ENCODE measurements around the gene PBX1. TPM values are rescaled to one million over a fixed set of nuclear protein-coding genes. Genes with fewer than 3 reads are reported as not detected.

The PBX1 gene
- total and polyA plus RNA-seq, 4 donors: 81.7 to 118 (median 98.2) TPM

- H3K27ac ChIP-seq (ENCODE audit: low read depth, low read length): no peak overlapping the region
- H3K4me1 ChIP-seq (ENCODE audit: control insufficient read depth, insufficient read depth, low read length): no peaks in the 10 kb centered on the region
- no peaks in the 10 kb centered on the region for H3K27me3 ChIP-seq (ENCODE audit: control insufficient read depth, insufficient read depth, low read length)
- 75% methylated on average over 1 of the region's 1 CpG for WGBS (ENCODE audit: insufficient coverage)
- DNase-seq (ENCODE audit: low read depth in 4 of 6, low spot score in 6 of 6): no peak
- H3K4me3 ChIP-seq (ENCODE audit: low read depth, low read length): no peak overlapping the region
- H3K9me3 ChIP-seq (ENCODE audit: control insufficient read depth, insufficient read depth, low read length): no peaks in the 10 kb centered on the region
- no peaks in the 10 kb centered on the region for H3K36me3 ChIP-seq (ENCODE audit: control insufficient read depth, insufficient read depth, low read length)
These were observed 254.8 kb downstream of the PBX1 start for GRCh38 chr1:164813776-164814175.

- Histone ChIP-seq H3K36me3 (ENCODE audit: control insufficient read depth, insufficient read depth, low read length) (peaks cover 8% of the 10 kb centered on the region), H3K9me3 (ENCODE audit: control insufficient read depth, insufficient read depth, low read length) (no peaks in the 10 kb centered on the region), H3K27me3 (ENCODE audit: control insufficient read depth, insufficient read depth, low read length) (no peaks in the 10 kb centered on the region), H3K27ac (ENCODE audit: low read depth, low read length) (no peak overlapping the region), H3K4me3 (ENCODE audit: low read depth, low read length) (no peak overlapping the region), H3K4me1 (ENCODE audit: control insufficient read depth, insufficient read depth, low read length) (no peaks in the 10 kb centered on the region)
- 100% methylated on average over 8 of the region's 9 CpGs for WGBS (ENCODE audit: insufficient coverage)
- DNase-seq (ENCODE audit: low read depth in 4 of 6, low spot score in 6 of 6): no peak
These were observed 262.7 kb downstream of the PBX1 start for GRCh38 chr1:164821648-164822047.

GRCh38 chr1:164823486-164824279 lies 264.7 kb downstream of the PBX1 start:
- no peaks in the 10 kb centered on the region for H3K9me3 ChIP-seq (ENCODE audit: control insufficient read depth, insufficient read depth, low read length)
- no peaks in the 10 kb centered on the region for H3K4me1 ChIP-seq (ENCODE audit: control insufficient read depth, insufficient read depth, low read length)
- no peak overlapping the region for H3K27ac ChIP-seq (ENCODE audit: low read depth, low read length)
- 41% methylated on average over 3 of the region's 5 CpGs for WGBS (ENCODE audit: insufficient coverage)
- H3K4me3 ChIP-seq (ENCODE audit: low read depth, low read length): no peak overlapping the region
- no peaks in the 10 kb centered on the region for H3K27me3 ChIP-seq (ENCODE audit: control insufficient read depth, insufficient read depth, low read length)
- peak in 1 of 6 donors; percentile 45 for DNase-seq (ENCODE audit: low read depth in 4 of 6, low spot score in 6 of 6)
- peaks cover 8% of the 10 kb centered on the region for H3K36me3 ChIP-seq (ENCODE audit: control insufficient read depth, insufficient read depth, low read length)

- no peaks in the 10 kb centered on the region for H3K4me1 ChIP-seq (ENCODE audit: control insufficient read depth, insufficient read depth, low read length)
- H3K27me3 ChIP-seq (ENCODE audit: control insufficient read depth, insufficient read depth, low read length): no peaks in the 10 kb centered on the region
- no peak overlapping the region for H3K27ac ChIP-seq (ENCODE audit: low read depth, low read length)
- no peak for DNase-seq (ENCODE audit: low read depth in 4 of 6, low spot score in 6 of 6)
- peaks cover 8% of the 10 kb centered on the region for H3K36me3 ChIP-seq (ENCODE audit: control insufficient read depth, insufficient read depth, low read length)
- no peaks in the 10 kb centered on the region for H3K9me3 ChIP-seq (ENCODE audit: control insufficient read depth, insufficient read depth, low read length)
- H3K4me3 ChIP-seq (ENCODE audit: low read depth, low read length): no peak overlapping the region
These were observed 265.6 kb downstream of the PBX1 start for GRCh38 chr1:164824542-164824941.

GRCh38 chr1:164830628-164831027 lies 271.6 kb downstream of the PBX1 start:
- H3K27ac ChIP-seq (ENCODE audit: low read depth, low read length): no peak overlapping the region
- no peak overlapping the region for H3K4me3 ChIP-seq (ENCODE audit: low read depth, low read length)
- H3K9me3 ChIP-seq (ENCODE audit: control insufficient read depth, insufficient read depth, low read length): no peaks in the 10 kb centered on the region
- no peaks in the 10 kb centered on the region for H3K27me3 ChIP-seq (ENCODE audit: control insufficient read depth, insufficient read depth, low read length)
- peak in 1 of 6 donors; percentile 76 for DNase-seq (ENCODE audit: low read depth in 4 of 6, low spot score in 6 of 6)
- no peaks in the 10 kb centered on the region for H3K36me3 ChIP-seq (ENCODE audit: control insufficient read depth, insufficient read depth, low read length)
- WGBS (ENCODE audit: insufficient coverage): 75% methylated on average over 2 of the region's 4 CpGs
- H3K4me1 ChIP-seq (ENCODE audit: control insufficient read depth, insufficient read depth, low read length): no peaks in the 10 kb centered on the region

GRCh38 chr1:164834641-164835040 lies 275.7 kb downstream of the PBX1 start:
- Histone ChIP-seq H3K36me3 (ENCODE audit: control insufficient read depth, insufficient read depth, low read length) (no peaks in the 10 kb centered on the region), H3K27ac (ENCODE audit: low read depth, low read length) (no peak overlapping the region), H3K27me3 (ENCODE audit: control insufficient read depth, insufficient read depth, low read length) (no peaks in the 10 kb centered on the region), H3K4me1 (ENCODE audit: control insufficient read depth, insufficient read depth, low read length) (no peaks in the 10 kb centered on the region), H3K4me3 (ENCODE audit: low read depth, low read length) (no peak overlapping the region), H3K9me3 (ENCODE audit: control insufficient read depth, insufficient read depth, low read length) (no peaks in the 10 kb centered on the region)
- WGBS (ENCODE audit: insufficient coverage): no CpG with 5 or more reads among the region's 1 CpG
- no peak for DNase-seq (ENCODE audit: low read depth in 4 of 6, low spot score in 6 of 6)

- no peak overlapping the region for H3K4me3 ChIP-seq (ENCODE audit: low read depth, low read length)
- peak in 2 of 6 donors; percentile 58 to 74 for DNase-seq (ENCODE audit: low read depth in 4 of 6, low spot score in 6 of 6)
- no peak overlapping the region for H3K27ac ChIP-seq (ENCODE audit: low read depth, low read length)
- 41% methylated on average over 4 of the region's 7 CpGs for WGBS (ENCODE audit: insufficient coverage)
- no peaks in the 10 kb centered on the region for H3K27me3 ChIP-seq (ENCODE audit: control insufficient read depth, insufficient read depth, low read length)
- peaks cover 1% of the 10 kb centered on the region for H3K4me1 ChIP-seq (ENCODE audit: control insufficient read depth, insufficient read depth, low read length)
- H3K9me3 ChIP-seq (ENCODE audit: control insufficient read depth, insufficient read depth, low read length): no peaks in the 10 kb centered on the region
- no peaks in the 10 kb centered on the region for H3K36me3 ChIP-seq (ENCODE audit: control insufficient read depth, insufficient read depth, low read length)
These were observed 277.6 kb downstream of the PBX1 start for GRCh38 chr1:164836614-164837018.

- Histone ChIP-seq H3K4me1 (ENCODE audit: control insufficient read depth, insufficient read depth, low read length) (peaks cover 6% of the 10 kb centered on the region), H3K36me3 (ENCODE audit: control insufficient read depth, insufficient read depth, low read length) (no peaks in the 10 kb centered on the region), H3K27ac (ENCODE audit: low read depth, low read length) (no peak overlapping the region), H3K27me3 (ENCODE audit: control insufficient read depth, insufficient read depth, low read length) (no peaks in the 10 kb centered on the region), H3K9me3 (ENCODE audit: control insufficient read depth, insufficient read depth, low read length) (no peaks in the 10 kb centered on the region), H3K4me3 (ENCODE audit: low read depth, low read length) (no peak overlapping the region)
- WGBS (ENCODE audit: insufficient coverage): 100% methylated on average over 1 of the region's 3 CpGs
- DNase-seq (ENCODE audit: low read depth in 4 of 6, low spot score in 6 of 6): no peak
These were observed 279.8 kb downstream of the PBX1 start for GRCh38 chr1:164838786-164839185.

- H3K27me3 ChIP-seq (ENCODE audit: control insufficient read depth, insufficient read depth, low read length): no peaks in the 10 kb centered on the region
- peak in 1 of 6 donors; percentile 56 for DNase-seq (ENCODE audit: low read depth in 4 of 6, low spot score in 6 of 6)
- no peaks in the 10 kb centered on the region for H3K36me3 ChIP-seq (ENCODE audit: control insufficient read depth, insufficient read depth, low read length)
- no peak overlapping the region for H3K4me3 ChIP-seq (ENCODE audit: low read depth, low read length)
- H3K27ac ChIP-seq (ENCODE audit: low read depth, low read length): no peak overlapping the region
- WGBS (ENCODE audit: insufficient coverage): 81% methylated on average over 6 of the region's 9 CpGs
- H3K9me3 ChIP-seq (ENCODE audit: control insufficient read depth, insufficient read depth, low read length): no peaks in the 10 kb centered on the region
- H3K4me1 ChIP-seq (ENCODE audit: control insufficient read depth, insufficient read depth, low read length): peaks cover 6% of the 10 kb centered on the region
These were observed 282.0 kb downstream of the PBX1 start for GRCh38 chr1:164840936-164841335.

All from spinal cord (tissue), 10 donors.